Activated CD4-positive, CD25-positive, alpha-beta regulatory T cell treated with anti-CD3 and anti-CD28 coated beads, Interleukin-2, amount 50 U/mL, for 72 hours (primary cell): Measurements from ENCODE around the gene HCN1.
"Not testable (repeated sequence)": the region's sequence is repeated elsewhere in the genome, so short reads cannot be mapped to it uniquely, and the experiment has no call there.

Source experiments
- DNase-seq: peaks from one replicate; pipeline ENCODE4 v3.0.0; 2021

The HCN1 gene

GRCh38 chr5:45609661-45610060 lies 86.5 kb downstream of the HCN1 start:
- DNase-seq = no peak

GRCh38 chr5:45604092-45604491 lies 92.1 kb downstream of the HCN1 start:
- no peak for DNase-seq

- DNase-seq = no peak
Observed at GRCh38 chr5:45601424-45601823, 94.8 kb downstream of the HCN1 start.

- no peak for DNase-seq
Observed at GRCh38 chr5:45596320-45596719, 99.9 kb downstream of the HCN1 start.

GRCh38 chr5:45586001-45586400 lies 110.2 kb downstream of the HCN1 start:
- not testable (repeated sequence) for DNase-seq

- no peak for DNase-seq
Observed at GRCh38 chr5:45578270-45578669, 117.9 kb downstream of the HCN1 start.

GRCh38 chr5:45568813-45569212 lies 127.4 kb downstream of the HCN1 start:
- DNase-seq = no peak

GRCh38 chr5:45542421-45542820 lies 153.8 kb downstream of the HCN1 start:
- no peak for DNase-seq

- no peak for DNase-seq
Observed at GRCh38 chr5:45533663-45534062, 162.5 kb downstream of the HCN1 start.

- no peak for DNase-seq
Observed at GRCh38 chr5:45532826-45533624, 163.2 kb downstream of the HCN1 start.

GRCh38 chr5:45521067-45521466 lies 175.1 kb downstream of the HCN1 start:
- no peak for DNase-seq

- DNase-seq = no peak
Observed at GRCh38 chr5:45512521-45512920, 183.7 kb downstream of the HCN1 start.

GRCh38 chr5:45509371-45509770 lies 186.8 kb downstream of the HCN1 start:
- no peak for DNase-seq

- DNase-seq = no peak
Observed at GRCh38 chr5:45508135-45508534, 188.0 kb downstream of the HCN1 start.

GRCh38 chr5:45507178-45507577 lies 189.0 kb downstream of the HCN1 start:
- DNase-seq = no peak

- DNase-seq = not testable (repeated sequence)
Observed at GRCh38 chr5:45499006-45499405, 197.2 kb downstream of the HCN1 start.

- no peak for DNase-seq
Observed at GRCh38 chr5:45491368-45491767, 204.8 kb downstream of the HCN1 start.

GRCh38 chr5:45484781-45485180 lies 211.4 kb downstream of the HCN1 start:
- no peak for DNase-seq

- no peak for DNase-seq
Observed at GRCh38 chr5:45454114-45454513, 242.1 kb downstream of the HCN1 start.

- DNase-seq = not testable (repeated sequence)
Observed at GRCh38 chr5:45444856-45445255, 251.3 kb downstream of the HCN1 start.

- DNase-seq = no peak
Observed at GRCh38 chr5:45440466-45440865, 255.7 kb downstream of the HCN1 start.

GRCh38 chr5:45437752-45438151 lies 258.4 kb downstream of the HCN1 start:
- no peak for DNase-seq

- no peak for DNase-seq
Observed at GRCh38 chr5:45417285-45417998, 278.7 kb downstream of the HCN1 start.
